GM12874 (cell line): ENCODE measurements around the gene ZBTB20.

Experiments used
- CTCF ChIP-seq: IDR thresholded peaks from 2 replicates; pipeline ENCODE4 v1.5.1; 2011; ENCODE audit warnings: low read depth, mild to moderate bottlenecking, control low read depth, low read length, moderate library complexity; ENCODE audit not compliant: insufficient read depth

Gene ZBTB20

GRCh38 chr3:114418724-114419543 lies 728.2 kb downstream of the ZBTB20 start:
- TF ChIP-seq CTCF, result peak; percentile 63

- TF ChIP-seq CTCF, result no peak
These were observed 729.0 kb downstream of the ZBTB20 start for GRCh38 chr3:114418107-114418506.

GRCh38 chr3:114417675-114418074 lies 729.4 kb downstream of the ZBTB20 start:
- no peak for TF ChIP-seq CTCF

DNA sequence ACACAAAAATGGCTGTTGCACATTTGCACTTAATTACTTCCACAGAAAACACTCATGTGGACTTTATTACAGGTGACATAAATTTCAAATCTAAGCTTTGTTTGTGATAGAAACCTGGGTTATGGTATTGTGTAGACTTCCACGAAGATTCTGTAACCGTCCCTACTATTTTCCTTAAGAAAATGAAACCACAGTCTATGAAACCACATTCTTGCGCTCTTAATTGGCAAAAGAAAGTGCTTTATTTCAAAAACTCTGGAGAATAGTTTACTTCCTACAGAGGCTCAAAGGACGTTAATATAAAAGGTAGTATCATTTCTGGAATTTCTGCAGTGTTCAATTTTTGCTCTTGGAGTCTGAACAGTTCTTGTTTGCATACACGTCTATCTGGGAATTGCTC lies 729.8 kb downstream of the ZBTB20 start:
- no peak for TF ChIP-seq CTCF

DNA sequence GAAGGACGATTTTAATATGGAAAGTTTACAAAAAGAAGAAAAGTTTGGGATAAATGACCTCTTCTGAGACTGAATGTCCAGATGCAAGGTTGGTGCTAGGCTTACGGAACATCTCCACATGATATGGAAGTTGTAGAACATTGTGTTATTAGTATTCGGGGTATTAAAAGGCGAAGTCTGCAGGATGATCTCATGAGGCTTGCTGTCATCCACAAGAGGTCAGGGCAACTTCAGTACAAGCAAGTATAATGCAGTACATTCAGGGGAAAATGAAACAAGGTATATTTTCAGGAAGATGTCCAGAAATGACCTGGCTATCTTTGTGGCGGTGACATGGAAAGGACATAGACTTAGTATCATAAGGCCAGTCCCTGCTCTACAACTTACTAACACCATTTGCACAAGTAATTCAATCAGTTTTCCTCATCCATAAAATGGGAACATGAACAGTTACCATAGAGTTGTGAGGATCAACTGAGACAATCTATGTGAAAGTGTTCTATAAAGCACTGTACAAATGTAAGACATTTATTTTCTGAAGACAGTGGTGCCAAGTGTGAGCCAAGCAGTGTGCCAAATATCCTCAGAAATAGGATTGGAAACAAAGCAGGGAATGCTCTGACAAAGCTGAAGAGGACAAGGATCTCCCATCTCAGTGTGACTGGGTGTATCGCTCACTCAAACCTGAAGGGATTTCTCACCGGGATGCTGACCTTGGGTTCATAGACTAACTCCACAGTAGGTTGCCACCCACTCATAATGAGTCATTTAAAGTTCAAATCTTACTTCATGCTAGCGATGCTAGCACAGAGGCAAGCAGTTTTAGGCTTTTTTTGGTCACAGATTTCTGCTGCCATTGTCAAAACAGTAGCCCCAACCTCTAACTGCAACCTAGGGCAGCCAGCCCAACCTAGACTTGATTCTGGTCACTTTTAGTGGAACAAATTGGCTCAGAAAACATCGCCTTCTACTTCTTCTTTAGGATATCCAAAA lies 735.0 kb downstream of the ZBTB20 start:
- TF ChIP-seq CTCF, result no peak

DNA sequence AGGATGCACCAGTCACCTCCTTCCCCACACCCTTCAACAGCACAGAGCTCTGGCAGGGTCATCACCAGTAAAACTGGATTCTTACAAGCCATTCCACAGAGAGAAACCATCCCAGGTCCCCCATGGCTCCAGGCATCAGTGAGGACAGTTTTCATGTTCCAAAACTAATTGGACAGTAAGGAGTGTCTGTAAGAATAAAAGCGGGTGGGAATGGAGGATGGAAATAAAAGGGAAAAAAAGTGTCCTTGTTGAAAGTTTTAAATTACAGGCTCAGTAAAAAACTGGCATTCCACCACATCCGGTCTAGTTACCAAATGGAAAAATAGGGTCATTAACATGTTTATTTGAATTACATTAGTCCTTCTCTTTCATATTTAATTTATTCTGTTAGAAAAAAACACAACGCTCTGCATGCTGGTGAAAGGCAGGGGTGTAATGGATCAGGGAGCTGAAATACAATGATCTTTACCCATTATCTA lies 735.9 kb downstream of the ZBTB20 start:
- TF ChIP-seq CTCF, result no peak

- no peak for TF ChIP-seq CTCF
These were observed 738.1 kb downstream of the ZBTB20 start for GRCh38 chr3:114408736-114409670.
